B cell (primary cell): ENCODE measurements around the gene GNA12. TPM values are rescaled to one million over a fixed set of nuclear protein-coding genes. Genes with fewer than 3 reads are reported as not detected.

ENCODE experiments used
- ATAC-seq: fragments of 200-7000 bp; cut with Tn5 transposase; one replicate; pipeline ENCODE4 v1.10.0; 2021; ENCODE audit warnings: low read depth, mild to moderate bottlenecking, moderate number of reproducible peaks, moderate library complexity
- CTCF ChIA-PET: fragments of 350-600 bp; sonication (Branson Sonifier 250); formaldehyde crosslinking; loops from one replicate; lab custom pipeline; 2021; ENCODE audit warnings: antibody characterized with exemption, inconsistent platforms; lab: Charles Lee
- POLR2A ChIA-PET: fragments of 350-600 bp; sonication (Branson Sonifier 250); formaldehyde crosslinking; loops from one replicate; lab custom pipeline; 2021; ENCODE audit warnings: antibody characterized with exemption; lab: Charles Lee
- DNase-seq: peaks from one replicate; pipeline ENCODE4 v3.0.0; 2013
- H2AFZ ChIP-seq: 2 replicates; pipeline ENCODE4 v1.6.1; 2012; ENCODE audit warnings: mild to moderate bottlenecking, low read depth, low read length; ENCODE audit not compliant: insufficient read depth, poor library complexity, severe bottlenecking
- H3K27ac ChIP-seq, 2 donors: 1 replicate in 1 of 2; 2 replicates in 1 of 2; pipeline ENCODE4 v1.5.1; 2012 to 2013; ENCODE audit warnings: low read length in 2 of 2, mild to moderate bottlenecking in 2 of 2, moderate library complexity in 1 of 2
- H3K27me3 ChIP-seq, 4 experiments: fragments of 200-600 bp in 1 of 4; sonication (generic) in 1 of 4; replicated peaks in 1 of 4; 1 replicate in 2 of 4; 2 replicates in 2 of 4; pipeline versions ENCODE4 v1.6.1 to v1.7.0; 2013 to 2016; ENCODE audit warnings: low read length in 3 of 4, mild to moderate bottlenecking in 2 of 4, mixed read lengths in 1 of 4, moderate library complexity in 1 of 4; ENCODE audit not compliant: insufficient read depth in 4 of 4, control insufficient read depth in 3 of 4; ENCODE audit errors: control extremely low read depth in 1 of 4
- H3K36me3 ChIP-seq, 2 experiments: replicated peaks in 1 of 2; 1 replicate in 1 of 2; 2 replicates in 1 of 2; pipeline versions ENCODE4 v1.6.1 to v1.7.1; 2013; ENCODE audit warnings: low read length in 1 of 2; ENCODE audit not compliant: insufficient read depth in 2 of 2, control insufficient read depth in 1 of 2; ENCODE audit errors: control extremely low read depth in 1 of 2, extremely low read depth in 1 of 2
- H3K4me1 ChIP-seq, 2 donors: fragments of 200-600 bp in 1 of 2; sonication (generic) in 1 of 2; 1 replicate in 1 of 2; 2 replicates in 1 of 2; pipeline versions ENCODE4 v1.5.1 to v1.6.1; 2013 to 2017; ENCODE audit warnings: low read length in 2 of 2; ENCODE audit not compliant: control insufficient read depth in 2 of 2, insufficient read depth in 2 of 2
- H3K4me2 ChIP-seq: replicated peaks from 2 replicates; pipeline ENCODE3; 2012; ENCODE audit warnings: mild to moderate bottlenecking, low read depth, low read length; ENCODE audit not compliant: poor library complexity, severe bottlenecking
- H3K4me3 ChIP-seq, 5 experiments: fragments of 200-600 bp in 1 of 5; sonication (generic) in 1 of 5; 1 replicate in 3 of 5; 2 replicates in 2 of 5; pipeline versions ENCODE4 v1.5.1 to v1.7.0; 2011 to 2016; ENCODE audit warnings: low read length in 4 of 5, mild to moderate bottlenecking in 4 of 5, low read depth in 2 of 5, control low read depth in 1 of 5, moderate library complexity in 1 of 5; ENCODE audit not compliant: insufficient read depth in 1 of 5; ENCODE audit errors: control extremely low read depth in 1 of 5, extremely low read depth in 1 of 5
- H3K79me2 ChIP-seq: fragments of 200-600 bp; sonication (generic); one replicate; pipeline ENCODE4 v1.6.0; 2016; ENCODE audit warnings: low read length; ENCODE audit not compliant: control insufficient read depth, insufficient read depth
- H3K9ac ChIP-seq: fragments of 200-600 bp; sonication (generic); 2 replicates; pipeline ENCODE4 v1.6.1; 2017; ENCODE audit warnings: mild to moderate bottlenecking, low read length, moderate library complexity
- H3K9me3 ChIP-seq, 3 donors: one replicate each; pipeline versions ENCODE4 v1.6.1 to v1.7.1; 2013; ENCODE audit warnings: low read length in 2 of 3; ENCODE audit not compliant: control insufficient read depth in 2 of 3, insufficient read depth in 1 of 3; ENCODE audit errors: control extremely low read depth in 1 of 3
- H4K20me1 ChIP-seq: 2 replicates; pipeline ENCODE4 v1.6.0; 2012; ENCODE audit warnings: mild to moderate bottlenecking, low read length; ENCODE audit not compliant: insufficient read depth, control insufficient read depth, poor library complexity, severe bottlenecking
- H3K27ac Mint-ChIP-seq: one replicate; pipeline ENCODE4 v1.8.0; 2021; ENCODE audit warnings: mixed read lengths
- H3K27me3 Mint-ChIP-seq: one replicate; pipeline ENCODE4 v1.8.0; 2021; ENCODE audit warnings: mixed read lengths
- H3K4me1 Mint-ChIP-seq: one replicate; pipeline ENCODE4 v1.8.0; 2021; ENCODE audit warnings: mixed read lengths
- H3K4me3 Mint-ChIP-seq: one replicate; pipeline ENCODE4 v1.8.0; 2021; ENCODE audit warnings: mixed read lengths
- H3K9me3 Mint-ChIP-seq: one replicate; pipeline ENCODE4 v1.8.0; 2022; ENCODE audit warnings: mixed read lengths; ENCODE audit not compliant: insufficient read depth
- CTCF ChIP-seq: fragments of 200-600 bp; IDR thresholded peaks from one replicate; pipeline ENCODE4 v1.8.0; 2022; ENCODE audit warnings: antibody characterized with exemption, mild to moderate bottlenecking
- EZH2 ChIP-seq: IDR thresholded peaks from 2 replicates; pipeline ENCODE4 v1.6.1; 2012; ENCODE audit warnings: borderline replicate concordance, low read depth, mild to moderate bottlenecking, moderate library complexity, low read length; ENCODE audit not compliant: insufficient read depth, poor library complexity, severe bottlenecking
- WGBS: methylation state at CpG from one replicate; pipeline ENCODE4 v1.1.5; 2013; ENCODE audit warnings: missing lambda C conversion rate; ENCODE audit not compliant: insufficient coverage; 5-methylcytosine and 5-hydroxymethylcytosine counted together
- intact Hi-C: fragments of 100-400 bp; cut with micrococcal nuclease; formaldehyde crosslinking; loops from one replicate; pipeline ENCODE4 v1.10.0; 2022
- polyA plus RNA-seq: library from polyadenylated mRNA; depleted of rRNA; stranded (reverse); fragments of >200 nt; gene quantifications from 2 replicates; pipeline ENCODE4 v1.2.3, GENCODE V29; 2012
- total RNA-seq, 2 donors: library from RNA; stranded (reverse); fragments of 120-200 nt in 1 of 2; gene quantifications; 1 replicate in 1 of 2; 2 replicates in 1 of 2; pipeline versions ENCODE4 v1.2.3 to v1.2.4, GENCODE V29; 2013 to 2022

The GNA12 gene
- total and polyA plus RNA-seq, 2 donors (not counting 1 experiment from before 2014, with no cell fraction given) = 34.6 to 110 TPM

GRCh38 chr7:2715341-2716231 lies 128.5 kb downstream of the GNA12 start:
- Histone ChIP-seq H3K9ac (no peak overlapping the region), H3K27me3 (no peaks in the 10 kb centered on the region), H3K4me2 (peak overlapping the region; percentile 39), H3K27ac (peak overlapping the region; percentile 49 to 58), H2AFZ (peak overlapping the region; percentile 20), H3K79me2 (no peaks in the 10 kb centered on the region), H3K4me1 (peaks cover 55 to 75% of the 10 kb centered on the region in 2 donors), H3K4me3 (no peak overlapping the region), H3K9me3 (peaks cover 0 to 7% (median 0%) of the 10 kb centered on the region in 3 donors), H4K20me1 (peaks cover 4% of the 10 kb centered on the region), H3K36me3 (peaks cover 0 to 21% of the 10 kb centered on the region in 2 experiments)
- POLR2A ChIA-PET = interaction anchor here (1.1 to 1.3 kb wide), 3 partner anchors 11 to 61 kb away, joined by 3 to 5 read pairs (median 3); no protein-coding TSS in a partner anchor
- no peak for ATAC-seq
- peak; percentile 54 for DNase-seq
- CTCF ChIA-PET = interaction anchor here (0.5 to 3.5 kb wide), 6 partner anchors 17 to 168 kb away, joined by 3 to 12 read pairs (median 4); no protein-coding TSS in a partner anchor
- Mint-ChIP-seq H3K4me1 (peaks cover 81% of the 10 kb centered on the region), H3K27ac (peak overlapping the region; percentile 94), H3K27me3 (no peaks in the 10 kb centered on the region), H3K9me3 (no peaks in the 10 kb centered on the region), H3K4me3 (peak overlapping the region; percentile 74)
- WGBS = 14% methylated on average over 12 of the region's 22 CpGs
- intact Hi-C loops = loop anchor here (5.0 kb wide), 1 partner anchor 127 kb away; the partner anchor contains the start of gene GNA12
- TF ChIP-seq CTCF = no peak
- TF ChIP-seq EZH2 = no peak
